NCI-H187 (cell line): ENCODE measurements around the gene TMEM18.

Source experiments
- DNase-seq, 2 experiments: peaks; one replicate each; lab custom pipeline; 2025; lab: John Stamatoyannopoulos, UW

Gene TMEM18

GRCh38 chr2:672606-672905, 4.7 kb downstream of the TMEM18 start:
- DNase-seq: no peak

- DNase-seq: no peak
Measured at GRCh38 chr2:671787-672605, 5.2 kb downstream of the TMEM18 start.

- DNase-seq: no peak
Measured at GRCh38 chr2:671072-671471, 6.1 kb downstream of the TMEM18 start.

GRCh38 chr2:670637-671036, 6.6 kb downstream of the TMEM18 start:
- DNase-seq: no peak

GRCh38 chr2:669323-669722, 7.9 kb downstream of the TMEM18 start:
- DNase-seq: no peak

- no peak for DNase-seq
Measured at GRCh38 chr2:668000-668398, 9.2 kb downstream of the TMEM18 start.

GRCh38 chr2:667332-667999, 9.7 kb downstream of the TMEM18 start:
- DNase-seq: no peak

- no peak for DNase-seq
Measured at GRCh38 chr2:666441-666840, 10.8 kb downstream of the TMEM18 start.

- DNase-seq: no peak
Measured at GRCh38 chr2:665340-666073, 11.7 kb downstream of the TMEM18 start.

GRCh38 chr2:664063-664462, 13.1 kb downstream of the TMEM18 start:
- DNase-seq: no peak

- DNase-seq: no peak
Measured at GRCh38 chr2:663221-663620, 14.0 kb downstream of the TMEM18 start.

- DNase-seq: no peak
Measured at GRCh38 chr2:661360-661635, 15.9 kb downstream of the TMEM18 start.

- DNase-seq: no peak
Measured at GRCh38 chr2:660586-661359, 16.4 kb downstream of the TMEM18 start.

- no peak for DNase-seq
Measured at GRCh38 chr2:660029-660428, 17.2 kb downstream of the TMEM18 start.

- no peak for DNase-seq
Measured at GRCh38 chr2:658426-658825, 18.8 kb downstream of the TMEM18 start.

GRCh38 chr2:657766-658165, 19.4 kb downstream of the TMEM18 start:
- no peak for DNase-seq

- no peak for DNase-seq
Measured at GRCh38 chr2:656676-657075, 20.5 kb downstream of the TMEM18 start.

- DNase-seq: no peak
Measured at GRCh38 chr2:655626-656025, 21.6 kb downstream of the TMEM18 start.

- no peak for DNase-seq
Measured at GRCh38 chr2:654896-655295, 22.3 kb downstream of the TMEM18 start.

GRCh38 chr2:653645-654425, 23.4 kb downstream of the TMEM18 start:
- no peak for DNase-seq

GRCh38 chr2:652881-653480, 24.2 kb downstream of the TMEM18 start:
- DNase-seq: no peak
